PC-3 (cell line): ENCODE results near the gene ATG13.

Experiments
- EZH2 ChIP-seq: fragments of 300-600 bp; sonication (generic); IDR thresholded peaks from one replicate; pipeline ENCODE4 v1.6.1; 2017; ENCODE audit warnings: antibody characterized with exemption, mild to moderate bottlenecking, low read length; ENCODE audit not compliant: unreplicated experiment
- EZH2phosphoT487 ChIP-seq: fragments of 300-600 bp; sonication (generic); IDR thresholded peaks from 2 replicates; pipeline ENCODE4 v1.6.1; 2018; ENCODE audit warnings: mild to moderate bottlenecking, antibody characterized with exemption, low read length, borderline replicate concordance
- TF ChIP-seq, protein P1 (sequence below): fragments of 300-600 bp; sonication (generic); conservative IDR thresholded peaks from 2 replicates; pipeline ENCODE4 v1.5.1; 2017; ENCODE audit warnings: antibody characterized with exemption, low read depth, mild to moderate bottlenecking, low read length

DNA sequence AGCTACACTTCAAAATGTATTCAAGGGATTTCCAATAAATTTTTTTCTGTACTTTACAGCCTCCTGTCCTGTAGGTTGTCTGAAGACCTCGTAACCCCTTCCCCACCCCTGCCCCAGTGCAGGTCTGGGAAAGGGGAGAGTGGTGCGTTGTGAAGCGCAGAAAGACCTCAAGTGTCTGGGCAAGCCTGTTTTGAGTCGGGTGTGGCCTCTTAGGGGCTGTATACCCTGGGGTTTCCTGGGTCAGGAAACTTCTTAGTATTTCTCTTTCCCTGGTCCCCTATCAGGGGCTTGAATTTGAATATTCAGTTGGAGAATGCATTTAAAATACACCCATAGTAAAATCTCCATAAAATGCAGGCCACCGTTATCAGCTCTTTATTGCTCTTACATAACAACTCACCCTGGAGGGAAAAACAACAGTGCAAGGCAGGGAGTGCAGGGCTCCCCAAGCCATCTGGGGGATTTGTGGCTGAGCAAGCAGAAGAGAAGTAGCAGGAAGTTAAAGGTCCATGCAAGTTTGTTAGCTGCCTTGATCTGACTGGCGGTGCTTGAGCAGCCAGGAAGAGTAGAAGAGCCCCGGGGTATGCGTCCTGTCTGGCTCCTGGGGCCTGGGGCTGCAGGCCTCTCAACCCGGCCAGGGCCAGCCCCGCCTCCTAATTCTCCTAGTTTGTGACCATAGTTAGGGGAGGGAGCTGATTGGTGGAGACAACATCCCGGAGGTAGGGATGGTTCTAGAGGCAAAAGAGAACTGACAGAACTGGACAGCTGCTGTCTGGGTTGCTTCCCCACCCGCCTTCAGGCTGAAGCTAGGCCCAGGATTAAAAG, 57.3 kb downstream of the ATG13 start:
- TF ChIP-seq, protein P1, sequence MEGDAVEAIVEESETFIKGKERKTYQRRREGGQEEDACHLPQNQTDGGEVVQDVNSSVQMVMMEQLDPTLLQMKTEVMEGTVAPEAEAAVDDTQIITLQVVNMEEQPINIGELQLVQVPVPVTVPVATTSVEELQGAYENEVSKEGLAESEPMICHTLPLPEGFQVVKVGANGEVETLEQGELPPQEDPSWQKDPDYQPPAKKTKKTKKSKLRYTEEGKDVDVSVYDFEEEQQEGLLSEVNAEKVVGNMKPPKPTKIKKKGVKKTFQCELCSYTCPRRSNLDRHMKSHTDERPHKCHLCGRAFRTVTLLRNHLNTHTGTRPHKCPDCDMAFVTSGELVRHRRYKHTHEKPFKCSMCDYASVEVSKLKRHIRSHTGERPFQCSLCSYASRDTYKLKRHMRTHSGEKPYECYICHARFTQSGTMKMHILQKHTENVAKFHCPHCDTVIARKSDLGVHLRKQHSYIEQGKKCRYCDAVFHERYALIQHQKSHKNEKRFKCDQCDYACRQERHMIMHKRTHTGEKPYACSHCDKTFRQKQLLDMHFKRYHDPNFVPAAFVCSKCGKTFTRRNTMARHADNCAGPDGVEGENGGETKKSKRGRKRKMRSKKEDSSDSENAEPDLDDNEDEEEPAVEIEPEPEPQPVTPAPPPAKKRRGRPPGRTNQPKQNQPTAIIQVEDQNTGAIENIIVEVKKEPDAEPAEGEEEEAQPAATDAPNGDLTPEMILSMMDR: no peak
- no peak for TF ChIP-seq EZH2
- no peak for TF ChIP-seq EZH2phosphoT487
